PC-3 (cell line): ENCODE data around the gene LILRA2.

Experiments
- CTCF ChIP-seq: fragments of 300-600 bp; sonication (generic); conservative IDR thresholded peaks from 2 replicates; pipeline ENCODE4 v1.5.1; 2017; ENCODE audit warnings: antibody characterized with exemption, low read depth, mild to moderate bottlenecking, low read length
- EZH2 ChIP-seq: fragments of 300-600 bp; sonication (generic); IDR thresholded peaks from one replicate; pipeline ENCODE4 v1.6.1; 2017; ENCODE audit warnings: antibody characterized with exemption, mild to moderate bottlenecking, low read length; ENCODE audit not compliant: unreplicated experiment
- EZH2phosphoT487 ChIP-seq: fragments of 300-600 bp; sonication (generic); IDR thresholded peaks from 2 replicates; pipeline ENCODE4 v1.6.1; 2018; ENCODE audit warnings: mild to moderate bottlenecking, antibody characterized with exemption, low read length, borderline replicate concordance

- TF ChIP-seq CTCF = no peak
- no peak for TF ChIP-seq EZH2
- TF ChIP-seq EZH2phosphoT487 = no peak
These were observed at the start of gene LILRA2 for GRCh38 chr19:54573330-54573872.
